Measurements from ENCODE around the gene DSEL.

Gene DSEL

DNA sequence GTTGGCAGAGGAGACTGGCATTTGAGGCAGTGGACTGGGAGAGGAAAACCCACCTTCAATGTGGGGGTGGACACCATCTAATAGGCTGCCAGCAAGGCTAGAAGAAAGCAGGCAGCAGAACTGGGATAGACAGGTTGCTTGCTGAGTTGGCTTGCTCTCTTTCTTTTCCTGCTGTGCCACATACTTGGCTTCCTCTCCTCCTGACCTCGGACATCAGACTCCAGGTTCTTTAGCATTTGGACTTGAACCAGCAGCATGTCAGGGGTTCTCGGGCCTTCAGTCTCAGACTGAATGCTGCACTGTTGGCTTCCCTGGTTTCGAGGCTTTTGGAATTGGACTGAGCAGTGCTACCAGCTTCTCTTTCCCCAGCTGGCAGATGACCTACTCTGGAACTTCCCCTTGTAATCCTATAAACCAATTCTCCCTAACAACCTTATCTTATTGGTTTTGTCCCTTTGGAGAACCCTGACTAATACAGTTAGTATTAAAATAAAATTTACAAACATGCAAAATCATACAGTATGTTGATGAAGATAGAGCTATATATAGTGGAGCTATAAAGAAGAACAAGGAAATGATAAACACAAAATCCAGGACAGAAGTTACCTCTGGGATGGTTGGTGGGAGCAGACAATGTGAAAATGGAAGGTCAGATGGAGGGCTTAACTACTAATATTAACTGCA lies 15.9 kb downstream of the DSEL start:
- no peak for DNase-seq (ENCODE audit: low spot score)

DNA sequence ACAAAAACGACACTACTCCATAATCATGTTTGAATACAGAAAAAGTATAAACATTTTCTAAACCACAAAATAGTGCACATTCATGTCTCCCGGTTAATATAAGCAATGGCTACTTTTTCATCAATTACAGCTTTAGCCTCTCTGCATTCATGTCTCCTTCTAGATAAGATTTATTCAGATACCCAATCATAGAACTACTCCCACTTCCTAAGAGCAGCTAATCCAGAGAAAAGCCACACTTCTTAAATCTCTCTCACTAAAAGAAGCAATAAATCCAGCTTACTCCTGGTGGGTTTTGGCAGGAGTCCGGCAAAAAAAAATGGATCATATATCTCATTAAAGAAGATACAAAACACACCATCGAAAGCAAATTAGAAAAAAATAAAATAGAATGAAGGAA lies 20.1 kb downstream of the DSEL start:
- DNase-seq (ENCODE audit: low spot score), result no peak

DNA sequence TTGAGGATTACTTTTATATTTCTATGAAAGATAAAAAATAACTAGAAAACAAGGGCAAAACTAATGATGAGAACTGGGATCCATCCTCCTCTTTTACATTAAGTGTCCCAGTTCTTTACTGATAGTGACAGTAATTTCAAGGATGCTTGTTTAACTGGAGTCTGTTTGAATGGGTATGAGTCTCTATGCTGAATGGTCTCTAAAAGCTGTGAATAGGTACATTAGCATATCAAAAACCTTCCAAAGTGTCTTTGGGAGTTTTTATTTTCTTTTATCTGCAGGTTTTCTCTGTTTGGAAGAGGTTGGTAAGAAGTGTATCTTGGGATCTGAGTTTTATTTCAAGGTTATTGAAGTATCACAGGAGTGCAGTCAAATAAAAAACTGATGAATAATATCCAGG lies 30.0 kb downstream of the DSEL start:
- no peak for DNase-seq (ENCODE audit: low spot score)

DNA sequence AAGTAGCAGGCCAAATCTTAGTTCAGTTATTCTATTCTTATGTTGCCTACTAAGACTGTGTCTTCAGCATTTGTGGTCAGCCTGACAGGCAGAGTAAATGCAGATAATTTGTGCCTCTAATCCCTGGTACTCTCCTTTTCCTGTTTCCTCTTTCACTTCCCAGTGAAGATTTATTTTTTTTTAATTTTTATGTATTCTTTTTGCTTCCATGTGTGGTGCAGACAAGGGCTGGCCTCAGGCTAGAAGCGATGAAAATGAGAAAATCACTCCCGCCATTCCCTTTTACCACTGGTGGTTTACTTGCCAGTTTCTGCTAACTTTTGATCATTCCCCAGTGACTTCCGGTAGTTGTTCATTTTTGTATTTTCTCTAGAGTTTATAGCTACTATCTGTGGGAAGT lies 30.9 kb downstream of the DSEL start:
- DNase-seq (ENCODE audit: low spot score), result no peak

DNA sequence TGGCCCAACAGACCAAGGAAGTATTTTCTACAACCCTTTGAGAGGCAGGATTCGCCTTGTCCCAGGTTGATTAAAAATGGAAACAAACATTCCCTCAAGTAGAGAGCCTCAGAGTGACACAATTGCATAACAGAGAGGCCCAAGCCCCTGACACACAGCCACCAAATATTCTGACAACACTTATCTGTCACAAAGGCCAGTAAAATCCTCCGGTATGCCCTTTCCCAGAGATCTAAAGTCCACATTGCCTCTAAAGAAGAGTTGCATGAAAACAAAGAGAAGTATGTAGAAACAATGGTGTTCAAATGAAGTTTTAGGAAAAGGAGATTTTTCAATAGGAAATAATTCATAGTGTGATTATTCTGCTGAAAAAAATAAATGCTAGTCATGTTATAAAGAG lies 32.1 kb downstream of the DSEL start:
- no peak for DNase-seq (ENCODE audit: low spot score)

DNA sequence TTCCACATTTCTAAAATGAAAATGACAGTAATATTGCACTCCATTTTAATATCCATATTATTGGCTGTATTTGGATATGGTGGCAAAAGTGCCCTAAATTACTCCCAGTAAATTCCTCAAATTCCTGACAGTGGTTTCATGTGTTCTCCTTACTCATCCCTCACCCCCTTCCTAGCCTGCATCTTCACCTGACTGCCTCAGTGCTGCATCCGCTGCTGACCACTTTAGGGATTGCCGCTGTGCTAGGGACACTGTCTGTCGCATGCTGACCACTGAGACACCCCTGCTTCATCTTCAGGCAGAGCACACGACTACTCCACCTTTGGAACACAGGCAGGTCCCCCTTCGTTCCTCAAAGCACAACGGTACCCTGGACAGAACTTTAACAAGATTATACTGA lies 32.6 kb downstream of the DSEL start:
- no peak for DNase-seq (ENCODE audit: low spot score)

DNA sequence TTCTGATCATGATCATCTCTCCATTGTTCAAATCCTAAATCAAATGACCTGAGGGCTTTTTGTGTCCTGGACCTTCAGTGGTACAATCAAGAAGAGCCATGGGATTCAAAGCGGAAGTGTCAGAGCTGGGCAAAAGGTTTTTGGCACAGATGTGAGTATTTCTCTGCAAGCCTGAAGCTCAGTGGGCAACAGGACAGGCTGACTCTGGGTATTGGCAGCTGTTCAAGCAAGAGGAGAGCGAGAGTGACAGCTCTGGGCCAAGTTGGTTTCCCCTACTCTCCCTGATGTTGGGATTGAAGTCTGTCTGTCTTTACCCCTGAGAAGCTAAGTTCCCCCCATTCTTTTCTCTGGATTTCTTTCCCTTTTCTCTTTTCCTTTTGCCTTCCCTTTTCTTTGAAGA lies 33.3 kb downstream of the DSEL start:
- DNase-seq (ENCODE audit: low spot score), result no peak

DNA sequence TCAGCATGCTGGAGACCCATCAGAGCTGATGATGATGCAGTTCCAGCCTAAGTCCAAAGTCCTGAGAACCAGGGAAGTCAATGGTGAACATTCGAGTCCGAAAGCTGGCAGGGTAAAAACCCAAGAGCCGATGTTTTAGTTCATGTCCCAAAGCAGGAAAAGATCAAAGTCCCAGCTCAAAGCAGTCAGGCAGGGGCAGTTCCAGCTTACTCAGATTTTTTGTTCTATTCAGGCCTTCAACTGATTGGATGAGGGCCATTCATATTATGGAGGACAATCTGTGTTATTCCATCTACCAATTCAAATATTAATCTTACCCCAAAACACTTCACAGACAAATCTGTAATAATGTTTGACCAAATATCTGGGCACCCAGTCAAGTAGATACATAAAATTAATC lies 38.3 kb downstream of the DSEL start:
- no peak for DNase-seq (ENCODE audit: low spot score)

DNA sequence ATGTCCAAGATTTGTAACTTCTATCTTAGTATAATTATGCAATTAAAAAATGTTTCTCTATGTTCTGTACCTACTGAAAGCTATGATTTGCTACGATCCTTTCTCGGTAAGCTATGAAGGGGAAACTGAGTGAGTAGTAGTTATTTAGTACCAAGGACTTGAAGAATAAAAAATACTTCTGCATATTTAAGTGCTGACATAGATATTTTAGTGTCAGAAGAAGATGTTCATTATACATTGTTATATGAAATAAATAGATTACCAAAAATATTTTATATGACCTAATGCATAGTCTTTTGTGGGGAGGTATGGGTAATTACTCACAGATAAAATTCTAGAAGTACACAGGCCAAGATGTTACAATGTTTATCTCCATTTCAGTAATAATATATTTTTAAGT lies 39.0 kb downstream of the DSEL start:
- DNase-seq (ENCODE audit: low spot score), result no peak

DNA sequence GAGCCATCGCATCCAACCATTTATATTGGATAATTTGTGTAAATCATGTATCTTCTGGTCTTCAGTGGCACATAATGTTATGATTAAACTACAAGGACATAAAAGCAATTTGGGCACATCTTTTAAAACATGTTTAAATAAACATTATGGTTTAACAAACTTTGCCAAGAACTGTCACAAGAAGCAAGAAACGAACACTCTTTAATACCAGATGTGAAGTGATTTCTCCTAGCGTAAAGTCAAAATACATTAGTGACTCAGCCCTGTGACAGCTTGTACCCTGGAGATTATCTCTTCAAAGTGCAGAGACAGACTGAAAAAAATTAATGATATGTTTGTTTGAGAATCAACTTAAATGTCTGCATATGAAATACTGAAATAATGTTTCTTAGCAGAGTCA lies 39.9 kb downstream of the DSEL start:
- DNase-seq (ENCODE audit: low spot score), result no peak

DNA sequence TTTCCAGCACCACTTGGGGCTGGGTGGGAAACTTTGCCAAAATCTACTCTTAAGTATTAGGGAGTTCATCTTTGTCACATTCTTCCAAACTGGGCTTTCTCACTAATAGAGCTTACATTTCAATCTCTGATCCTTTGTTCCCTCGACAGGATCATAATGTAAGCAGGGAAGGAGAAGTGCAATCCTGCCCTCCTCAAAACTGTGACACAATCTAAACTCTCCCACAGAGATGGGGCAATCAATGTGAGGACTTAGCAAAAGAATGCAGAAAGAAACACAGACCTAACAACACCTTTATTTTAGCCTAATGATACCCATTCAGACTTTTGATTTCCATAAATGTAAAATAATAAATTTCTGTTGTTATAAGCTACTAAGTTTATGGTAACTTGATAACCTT lies 40.8 kb downstream of the DSEL start:
- no peak for DNase-seq (ENCODE audit: low spot score)

DNA sequence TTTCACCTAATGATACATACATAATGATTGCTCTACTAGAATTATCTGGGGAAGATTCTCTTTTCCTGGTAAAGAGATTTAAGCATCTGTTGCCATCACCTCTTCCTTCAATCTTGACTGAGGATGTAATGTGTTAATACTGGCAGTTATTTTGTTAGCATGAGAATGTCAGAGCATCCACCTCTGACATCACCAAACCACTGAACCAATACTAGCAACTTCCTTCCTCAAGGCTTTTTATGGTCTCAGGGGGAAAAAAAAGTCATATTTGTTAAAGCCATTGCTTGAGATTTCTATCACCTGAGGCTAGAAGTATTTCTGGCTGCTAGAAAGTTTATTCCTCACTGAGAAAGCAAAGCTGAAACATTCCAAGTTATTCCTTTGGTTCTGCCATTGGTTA lies 48.5 kb downstream of the DSEL start:
- DNase-seq (ENCODE audit: low spot score), result no peak

DNA sequence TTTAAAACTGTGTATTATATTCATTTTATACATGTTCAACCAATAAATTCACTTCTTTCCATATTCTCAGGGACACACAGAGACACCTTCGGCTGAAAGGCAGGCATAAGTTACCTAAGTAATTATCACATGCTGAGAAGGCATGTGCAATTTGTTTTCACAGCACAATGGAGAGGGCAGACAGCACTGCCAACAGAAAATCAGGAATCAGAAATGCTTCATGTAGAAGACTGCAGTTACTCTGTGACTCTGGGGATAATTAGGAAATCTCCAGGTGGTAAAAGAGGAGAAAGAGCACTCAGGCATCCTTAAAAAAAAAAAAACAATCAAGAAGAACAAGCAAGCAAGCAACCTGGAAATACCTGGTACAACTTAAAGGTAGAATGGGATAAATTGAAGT lies 49.3 kb downstream of the DSEL start:
- DNase-seq (ENCODE audit: low spot score), result no peak

DNA sequence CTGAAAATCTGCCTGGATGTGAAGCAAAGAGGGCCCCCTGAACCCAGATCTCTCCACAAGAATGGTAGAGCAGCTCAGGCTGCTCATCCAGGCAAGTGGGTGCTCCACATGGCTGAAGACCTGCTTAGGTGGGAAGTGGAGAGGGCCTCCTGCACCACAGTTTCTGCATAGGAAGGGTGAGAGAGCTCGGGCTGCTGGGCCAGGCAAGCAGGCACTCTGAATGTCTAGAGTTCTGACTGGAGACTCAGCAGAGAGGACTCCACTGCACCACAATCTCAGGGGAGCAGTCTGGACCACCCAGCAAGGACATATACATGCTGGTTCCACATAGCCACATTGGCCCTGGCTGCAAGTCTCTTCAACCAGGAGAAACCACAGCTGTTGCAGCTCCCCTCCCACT lies 52.0 kb downstream of the DSEL start:
- no peak for DNase-seq (ENCODE audit: low spot score)

DNA sequence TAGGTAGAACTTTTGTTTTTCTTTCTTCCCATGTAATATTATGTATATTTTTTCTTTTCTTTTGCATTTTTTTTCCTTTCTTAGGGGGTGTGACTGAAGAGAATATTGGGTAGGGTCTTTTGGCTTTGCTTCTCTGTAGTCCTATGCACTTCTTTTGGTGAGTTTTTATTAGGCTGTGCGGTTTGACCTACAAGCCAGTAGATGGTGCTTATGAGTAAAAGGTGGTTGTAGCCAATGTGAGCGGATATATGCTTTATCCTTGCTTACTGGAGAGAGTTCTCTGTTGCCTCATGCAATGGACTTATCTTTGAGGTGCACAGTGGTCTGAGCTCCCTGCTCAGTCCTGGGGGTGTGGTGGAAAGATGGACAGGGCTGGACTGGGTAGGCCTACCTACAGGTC lies 52.7 kb downstream of the DSEL start:
- DNase-seq (ENCODE audit: low spot score), result no peak

DNA sequence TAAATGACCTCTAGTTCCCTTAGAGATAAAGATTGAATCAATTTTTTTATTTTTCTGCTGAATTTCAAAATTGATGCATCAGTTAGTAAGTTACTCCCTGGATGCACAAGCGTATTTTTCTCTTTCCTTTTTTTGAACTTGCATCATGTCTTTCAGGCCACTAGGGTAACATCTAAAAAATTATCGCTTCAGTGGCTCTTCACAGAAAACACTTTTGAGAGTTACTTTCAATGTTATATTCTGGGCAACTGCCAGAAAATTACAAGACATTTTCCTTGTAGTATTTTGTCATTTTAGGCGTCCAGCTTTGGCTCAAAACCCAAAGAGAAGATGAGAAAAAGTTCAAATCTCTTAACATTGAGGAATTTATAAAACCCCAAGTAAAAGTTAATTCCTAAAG lies 59.8 kb downstream of the DSEL start:
- no peak for DNase-seq (ENCODE audit: low spot score)

Measured in RKO (cell line).